Measurements from ENCODE around the gene LOXL1. TPM values are rescaled to one million over a fixed set of nuclear protein-coding genes. Genes with fewer than 3 reads are reported as not detected.

LOXL1 gene
- total and polyA plus RNA-seq, 3 experiments from 2014 or later = 1.3 to 3.1 (median 1.5) TPM

GRCh38 chr15:73927476-73928240 lies 1.4 kb downstream of the LOXL1 start:
- Mint-ChIP-seq H3K4me1 (peaks cover 32 to 52% (median 43%) of the 10 kb centered on the region in 3 donors), H3K36me3 (no peaks in the 10 kb centered on the region), H3K4me3 (peak overlapping the region; percentile 75 to 93 (median 81)), H3K27ac (peak overlapping the region; percentile 22 to 92 (median 51)), H3K27me3 (no peaks in the 10 kb centered on the region), H3K9me3 (no peaks in the 10 kb centered on the region)
- Histone ChIP-seq H3K27me3 (ENCODE audit: insufficient read depth, low read length, poor library complexity, severe bottlenecking) (no peaks in the 10 kb centered on the region), H3K27ac (ENCODE audit: low read depth, low read length) (no peak overlapping the region), H3K4me3 (ENCODE audit: low read length) (peak overlapping the region; percentile 49), H3K9me3 (ENCODE audit: low read length) (no peaks in the 10 kb centered on the region), H3K4me1 (ENCODE audit: insufficient read depth, low read length) (peaks cover 21% of the 10 kb centered on the region), H3K36me3 (ENCODE audit: insufficient read depth, low read length) (no peaks in the 10 kb centered on the region)
- ChIA-PET POLR2A (interaction anchor here (0.6 to 0.7 kb wide), 3 partner anchors 23 to 38 kb away, joined by 3 to 4 read pairs (median 3); no protein-coding TSS in a partner anchor), CTCF (interaction anchor here (0.6 to 2.5 kb wide), 31 partner anchors 8 to 1201 kb away, joined by 3 to 13 read pairs (median 4); partner anchors contain the start of genes PML and TBC1D21)
- DNase-seq = peak; percentile 61 to 84 (median 75)

- CTCF ChIA-PET = interaction anchor here (0.6 to 2.5 kb wide), 27 partner anchors 8 to 1200 kb away, joined by 3 to 13 read pairs (median 4); partner anchors contain the start of genes PML and TBC1D21
- peaks cover 21% of the 10 kb centered on the region for H3K4me1 ChIP-seq (ENCODE audit: insufficient read depth, low read length)
- Mint-ChIP-seq H3K27me3 (no peaks in the 10 kb centered on the region), H3K4me1 (peaks cover 30 to 49% (median 42%) of the 10 kb centered on the region in 3 donors), H3K9me3 (no peaks in the 10 kb centered on the region), H3K27ac (peak overlapping the region; percentile 22 to 92 (median 51)), H3K36me3 (no peaks in the 10 kb centered on the region), H3K4me3 (peak overlapping the region; percentile 75 to 93 (median 81))
- H3K9me3 ChIP-seq (ENCODE audit: low read length) = no peaks in the 10 kb centered on the region
- H3K27ac ChIP-seq (ENCODE audit: low read depth, low read length) = no peak overlapping the region
- no peaks in the 10 kb centered on the region for H3K36me3 ChIP-seq (ENCODE audit: insufficient read depth, low read length)
- H3K4me3 ChIP-seq (ENCODE audit: low read length) = peak overlapping the region; percentile 49
- H3K27me3 ChIP-seq (ENCODE audit: insufficient read depth, low read length, poor library complexity, severe bottlenecking) = no peaks in the 10 kb centered on the region
- POLR2A ChIA-PET = no interaction called here
- no peak for DNase-seq
Measured at GRCh38 chr15:73928241-73928579, 1.9 kb downstream of the LOXL1 start.

- H3K9me3 Mint-ChIP-seq = no peaks in the 10 kb centered on the region
- POLR2A ChIA-PET = no interaction called here
- Histone ChIP-seq H3K27ac (ENCODE audit: low read depth, low read length) (no peak overlapping the region), H3K27me3 (ENCODE audit: insufficient read depth, low read length, poor library complexity, severe bottlenecking) (no peaks in the 10 kb centered on the region), H3K4me1 (ENCODE audit: insufficient read depth, low read length) (peaks cover 14% of the 10 kb centered on the region), H3K9me3 (ENCODE audit: low read length) (no peaks in the 10 kb centered on the region), H3K4me3 (ENCODE audit: low read length) (no peak overlapping the region), H3K36me3 (ENCODE audit: insufficient read depth, low read length) (no peaks in the 10 kb centered on the region)
- peaks cover 22 to 40% (median 33%) of the 10 kb centered on the region in 3 donors for H3K4me1 Mint-ChIP-seq
- H3K27ac Mint-ChIP-seq = peak overlapping the region in 5 of 8 donors; percentile 2 to 77 (median 40)
- H3K4me3 Mint-ChIP-seq = peak overlapping the region; percentile 3 to 75 (median 45)
- peak in 1 of 5 donors; percentile 23 for DNase-seq
- H3K27me3 Mint-ChIP-seq = no peaks in the 10 kb centered on the region
- CTCF ChIA-PET = interaction anchor here (1.0 to 2.4 kb wide), 5 partner anchors 11 to 55 kb away, joined by 3 to 8 read pairs (median 5); partner anchors contain the start of gene TBC1D21
- no peaks in the 10 kb centered on the region for H3K36me3 Mint-ChIP-seq
Measured at GRCh38 chr15:73928971-73929627, 2.8 kb downstream of the LOXL1 start.

- no peaks in the 10 kb centered on the region for H3K9me3 ChIP-seq (ENCODE audit: low read length)
- no peaks in the 10 kb centered on the region for H3K9me3 Mint-ChIP-seq
- CTCF ChIA-PET = no interaction called here
- POLR2A ChIA-PET = no interaction called here
- H3K36me3 ChIP-seq (ENCODE audit: insufficient read depth, low read length) = no peaks in the 10 kb centered on the region
- no peak overlapping the region for H3K27ac Mint-ChIP-seq
- H3K4me1 Mint-ChIP-seq = peaks cover 12 to 33% (median 20%) of the 10 kb centered on the region in 3 donors
- no peaks in the 10 kb centered on the region for H3K27me3 Mint-ChIP-seq
- no peak overlapping the region for H3K4me3 ChIP-seq (ENCODE audit: low read length)
- no peaks in the 10 kb centered on the region for H3K36me3 Mint-ChIP-seq
- peak overlapping the region in 2 of 7 donors; percentile 20 to 60 for H3K4me3 Mint-ChIP-seq
- peaks cover 6% of the 10 kb centered on the region for H3K4me1 ChIP-seq (ENCODE audit: insufficient read depth, low read length)
- H3K27me3 ChIP-seq (ENCODE audit: insufficient read depth, low read length, poor library complexity, severe bottlenecking) = no peaks in the 10 kb centered on the region
- H3K27ac ChIP-seq (ENCODE audit: low read depth, low read length) = no peak overlapping the region
- no peak for DNase-seq
Measured at GRCh38 chr15:73930371-73930770, 4.1 kb downstream of the LOXL1 start.

GRCh38 chr15:73930790-73931281 lies 4.6 kb downstream of the LOXL1 start:
- no peaks in the 10 kb centered on the region for H3K36me3 ChIP-seq (ENCODE audit: insufficient read depth, low read length)
- Mint-ChIP-seq H3K27me3 (no peaks in the 10 kb centered on the region), H3K36me3 (no peaks in the 10 kb centered on the region), H3K4me3 (peak overlapping the region in 2 of 7 donors; percentile 60 to 66), H3K4me1 (peaks cover 7 to 29% (median 15%) of the 10 kb centered on the region in 3 donors), H3K27ac (peak overlapping the region in 1 of 8 donors; percentile 29), H3K9me3 (no peaks in the 10 kb centered on the region)
- ChIA-PET POLR2A (no interaction called here), CTCF (interaction anchor here (1.1 kb wide), 1 partner anchor 42 kb away, joined by 3 read pairs; no protein-coding TSS in a partner anchor)
- H3K27ac ChIP-seq (ENCODE audit: low read depth, low read length) = no peak overlapping the region
- no peak for DNase-seq
- no peaks in the 10 kb centered on the region for H3K9me3 ChIP-seq (ENCODE audit: low read length)
- no peak overlapping the region for H3K4me3 ChIP-seq (ENCODE audit: low read length)
- H3K27me3 ChIP-seq (ENCODE audit: insufficient read depth, low read length, poor library complexity, severe bottlenecking) = no peaks in the 10 kb centered on the region
- peaks cover 6% of the 10 kb centered on the region for H3K4me1 ChIP-seq (ENCODE audit: insufficient read depth, low read length)

GRCh38 chr15:73931441-73931840 lies 5.2 kb downstream of the LOXL1 start:
- Histone ChIP-seq H3K9me3 (ENCODE audit: low read length) (no peaks in the 10 kb centered on the region), H3K27me3 (ENCODE audit: insufficient read depth, low read length, poor library complexity, severe bottlenecking) (no peaks in the 10 kb centered on the region), H3K4me3 (ENCODE audit: low read length) (no peak overlapping the region), H3K27ac (ENCODE audit: low read depth, low read length) (no peak overlapping the region), H3K36me3 (ENCODE audit: insufficient read depth, low read length) (no peaks in the 10 kb centered on the region), H3K4me1 (ENCODE audit: insufficient read depth, low read length) (peaks cover 6% of the 10 kb centered on the region)
- no peaks in the 10 kb centered on the region for H3K36me3 Mint-ChIP-seq
- peaks cover 6 to 27% (median 13%) of the 10 kb centered on the region in 3 donors for H3K4me1 Mint-ChIP-seq
- H3K27ac Mint-ChIP-seq = no peak overlapping the region
- no peak for DNase-seq
- H3K4me3 Mint-ChIP-seq = no peak overlapping the region
- CTCF ChIA-PET = interaction anchor here (1.1 kb wide), 1 partner anchor 42 kb away, joined by 3 read pairs; no protein-coding TSS in a partner anchor
- no peaks in the 10 kb centered on the region for H3K27me3 Mint-ChIP-seq
- POLR2A ChIA-PET = no interaction called here
- no peaks in the 10 kb centered on the region for H3K9me3 Mint-ChIP-seq

- Histone ChIP-seq H3K27ac (ENCODE audit: low read depth, low read length) (no peak overlapping the region), H3K9me3 (ENCODE audit: low read length) (no peaks in the 10 kb centered on the region), H3K4me3 (ENCODE audit: low read length) (no peak overlapping the region), H3K27me3 (ENCODE audit: insufficient read depth, low read length, poor library complexity, severe bottlenecking) (no peaks in the 10 kb centered on the region), H3K4me1 (ENCODE audit: insufficient read depth, low read length) (peaks cover 6% of the 10 kb centered on the region), H3K36me3 (ENCODE audit: insufficient read depth, low read length) (no peaks in the 10 kb centered on the region)
- no peak for DNase-seq
- Mint-ChIP-seq H3K36me3 (no peaks in the 10 kb centered on the region), H3K9me3 (no peaks in the 10 kb centered on the region), H3K4me3 (no peak overlapping the region), H3K4me1 (peaks cover 6 to 27% (median 13%) of the 10 kb centered on the region in 3 donors), H3K27me3 (no peaks in the 10 kb centered on the region), H3K27ac (peak overlapping the region in 2 of 8 donors; percentile 29 to 37)
- ChIA-PET CTCF (interaction anchor here (0.7 to 0.9 kb wide), 2 partner anchors 19 to 26 kb away, joined by 3 to 4 read pairs; no protein-coding TSS in a partner anchor), POLR2A (no interaction called here)
Measured at GRCh38 chr15:73932381-73933191, 6.3 kb downstream of the LOXL1 start.
